ENCODE measurements around the gene LRRC3.

Gene LRRC3

DNA sequence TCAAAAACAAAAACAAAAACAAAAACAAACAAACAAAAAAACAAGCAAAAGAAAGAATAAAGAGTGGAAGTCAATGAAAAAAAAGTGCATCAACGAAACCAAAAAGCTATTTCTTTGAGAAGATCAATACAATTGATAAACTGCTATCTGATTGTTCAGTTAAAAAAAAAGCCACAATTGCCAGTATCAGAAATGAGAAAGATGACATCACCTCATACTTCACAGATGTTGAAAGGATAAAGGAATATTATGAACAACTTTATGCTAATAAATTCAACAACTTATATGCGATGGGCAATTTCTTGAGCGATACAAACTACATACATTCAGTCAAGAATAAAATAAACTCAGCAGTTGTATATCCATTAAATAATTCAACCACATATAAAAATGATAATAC is 2.2 kb upstream of the LRRC3 start:
- Histone ChIP-seq H3K4me1 (ENCODE audit: insufficient read depth, low read length) (no peaks in the 10 kb centered on the region), H3K27ac (ENCODE audit: low read depth, low read length) (no peak overlapping the region), H3K4me3 (ENCODE audit: low read length) (no peak overlapping the region), H3K36me3 (ENCODE audit: insufficient read depth, low read length) (no peaks in the 10 kb centered on the region), H3K9ac (ENCODE audit: low read depth, low read length) (no peak overlapping the region), H3K27me3 (ENCODE audit: insufficient read depth, low read length) (peaks cover 12% of the 10 kb centered on the region), H3K9me3 (ENCODE audit: insufficient read depth, low read depth, low read length) (peaks cover 2% of the 10 kb centered on the region; the same call in 1 of the 2 replicates)
- WGBS, result 95% methylated on average over 2 of the region's 3 CpGs

DNA sequence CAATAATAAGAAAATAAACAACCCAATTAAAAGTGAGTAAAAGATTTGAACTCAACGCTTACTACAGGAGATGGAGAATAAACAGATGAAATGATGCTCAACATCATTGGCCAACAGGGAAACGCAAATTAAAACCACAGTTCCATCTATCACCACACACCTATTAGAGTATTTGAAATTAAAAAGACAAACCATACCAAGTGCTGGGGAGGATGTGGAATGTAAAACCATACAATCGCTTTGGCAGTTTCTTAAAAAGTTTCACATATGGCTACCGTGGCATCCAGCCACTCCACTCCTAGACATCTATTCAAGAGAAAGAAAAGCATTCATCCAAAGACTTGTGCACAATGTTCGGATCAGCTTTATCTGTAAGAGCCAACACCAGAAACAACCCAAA is 1.3 kb upstream of the LRRC3 start:
- Histone ChIP-seq H3K9ac (ENCODE audit: low read depth, low read length) (no peak overlapping the region), H3K27me3 (ENCODE audit: insufficient read depth, low read length) (peaks cover 12% of the 10 kb centered on the region), H3K9me3 (ENCODE audit: insufficient read depth, low read depth, low read length) (peaks cover 2% of the 10 kb centered on the region; the same call in 1 of the 2 replicates), H3K27ac (ENCODE audit: low read depth, low read length) (no peak overlapping the region), H3K4me1 (ENCODE audit: insufficient read depth, low read length) (no peaks in the 10 kb centered on the region), H3K36me3 (ENCODE audit: insufficient read depth, low read length) (no peaks in the 10 kb centered on the region), H3K4me3 (ENCODE audit: low read length) (no peak overlapping the region)
- WGBS, result 95% methylated on average over 4 of the region's 5 CpGs

DNA sequence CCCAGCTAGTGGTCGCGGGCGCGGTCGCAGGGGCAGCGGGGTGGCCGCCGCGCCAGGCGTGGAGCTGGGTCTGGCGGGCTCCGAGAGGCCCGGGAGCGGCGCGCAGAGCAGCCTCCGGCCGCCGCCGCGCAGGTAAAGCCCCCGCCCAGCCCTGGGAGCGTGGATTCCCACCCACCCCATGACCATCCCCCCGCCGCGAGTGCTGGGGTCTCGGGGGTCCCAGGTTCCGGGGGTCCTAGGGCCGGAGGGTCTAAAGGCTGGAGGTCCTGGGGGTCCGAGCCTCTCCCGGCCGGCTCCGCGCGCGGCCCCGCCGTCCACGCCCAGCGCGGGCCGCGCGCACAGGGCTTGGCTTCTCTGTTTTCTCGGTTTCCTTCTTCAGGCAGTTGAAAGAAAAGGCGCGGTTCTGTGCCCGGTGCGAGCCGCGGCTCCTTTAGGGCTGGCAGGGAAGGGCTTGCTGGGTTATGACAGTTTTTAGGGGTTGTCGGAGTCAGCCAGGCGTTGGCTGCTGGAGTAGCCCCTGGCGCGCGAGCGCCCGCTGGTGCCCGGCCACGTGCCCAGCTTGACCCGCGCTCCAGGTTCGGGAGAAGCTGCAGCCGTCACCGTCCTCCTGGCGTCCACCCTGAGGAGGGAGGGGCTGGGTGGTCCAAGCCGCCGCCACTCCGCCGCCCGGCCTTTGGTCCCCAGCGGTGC is 359 bp downstream of the LRRC3 start:
- 0 out of 2 replicates have a peak overlapping the region, but pooled peaks have one; percentile 26 for H3K9ac ChIP-seq (ENCODE audit: low read depth, low read length)
- H3K9me3 ChIP-seq (ENCODE audit: insufficient read depth, low read depth, low read length), result peaks cover 2% of the 10 kb centered on the region; the same call in 1 of the 2 replicates
- no peak overlapping the region for H3K27ac ChIP-seq (ENCODE audit: low read depth, low read length)
- peak overlapping the region; percentile 67 for H3K4me3 ChIP-seq (ENCODE audit: low read length)
- no peaks in the 10 kb centered on the region for H3K36me3 ChIP-seq (ENCODE audit: insufficient read depth, low read length)
- 3% methylated on average over 72 of the region's 72 CpGs for WGBS
- no peaks in the 10 kb centered on the region for H3K4me1 ChIP-seq (ENCODE audit: insufficient read depth, low read length)
- H3K27me3 ChIP-seq (ENCODE audit: insufficient read depth, low read length), result peaks cover 12% of the 10 kb centered on the region

DNA sequence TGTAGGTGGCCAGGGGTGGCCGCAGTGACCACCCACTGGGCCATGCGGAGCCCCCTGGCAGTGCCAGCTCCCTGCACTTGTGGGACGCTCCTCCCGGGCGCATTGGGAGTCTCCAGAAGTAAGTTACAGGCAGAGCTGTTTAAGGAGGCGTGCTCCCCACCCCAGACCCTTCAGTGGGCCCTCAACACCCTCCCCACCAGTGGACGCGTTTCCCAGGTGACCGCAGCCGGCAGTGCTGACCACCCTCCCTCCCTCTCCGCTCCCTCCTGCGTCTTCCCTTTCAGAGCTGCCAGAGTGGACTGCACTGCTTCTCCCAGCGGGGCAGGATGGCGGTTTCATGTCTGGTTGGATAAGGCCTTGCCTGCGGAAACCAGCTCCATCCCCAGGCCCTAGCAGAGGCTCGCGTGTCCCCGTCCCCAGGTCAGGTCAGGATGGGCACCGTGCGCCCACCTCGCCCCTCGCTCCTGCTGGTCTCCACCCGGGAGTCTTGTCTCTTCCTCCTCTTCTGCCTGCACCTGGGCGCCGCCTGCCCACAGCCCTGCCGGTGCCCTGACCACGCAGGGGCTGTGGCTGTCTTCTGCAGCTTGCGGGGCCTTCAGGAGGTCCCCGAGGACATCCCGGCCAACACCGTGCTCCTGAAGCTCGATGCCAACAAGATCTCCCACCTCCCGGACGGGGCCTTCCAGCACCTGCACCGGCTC is 1.1 kb downstream of the LRRC3 start:
- Histone ChIP-seq H3K9ac (ENCODE audit: low read depth, low read length) (no peak overlapping the region), H3K9me3 (ENCODE audit: insufficient read depth, low read depth, low read length) (peaks cover 2% of the 10 kb centered on the region; the same call in 1 of the 2 replicates), H3K4me3 (ENCODE audit: low read length) (peak overlapping the region; percentile 67), H3K4me1 (ENCODE audit: insufficient read depth, low read length) (no peaks in the 10 kb centered on the region), H3K27me3 (ENCODE audit: insufficient read depth, low read length) (peaks cover 12% of the 10 kb centered on the region), H3K36me3 (ENCODE audit: insufficient read depth, low read length) (no peaks in the 10 kb centered on the region), H3K27ac (ENCODE audit: low read depth, low read length) (no peak overlapping the region)
- WGBS, result 86% methylated on average over 35 of the region's 35 CpGs

DNA sequence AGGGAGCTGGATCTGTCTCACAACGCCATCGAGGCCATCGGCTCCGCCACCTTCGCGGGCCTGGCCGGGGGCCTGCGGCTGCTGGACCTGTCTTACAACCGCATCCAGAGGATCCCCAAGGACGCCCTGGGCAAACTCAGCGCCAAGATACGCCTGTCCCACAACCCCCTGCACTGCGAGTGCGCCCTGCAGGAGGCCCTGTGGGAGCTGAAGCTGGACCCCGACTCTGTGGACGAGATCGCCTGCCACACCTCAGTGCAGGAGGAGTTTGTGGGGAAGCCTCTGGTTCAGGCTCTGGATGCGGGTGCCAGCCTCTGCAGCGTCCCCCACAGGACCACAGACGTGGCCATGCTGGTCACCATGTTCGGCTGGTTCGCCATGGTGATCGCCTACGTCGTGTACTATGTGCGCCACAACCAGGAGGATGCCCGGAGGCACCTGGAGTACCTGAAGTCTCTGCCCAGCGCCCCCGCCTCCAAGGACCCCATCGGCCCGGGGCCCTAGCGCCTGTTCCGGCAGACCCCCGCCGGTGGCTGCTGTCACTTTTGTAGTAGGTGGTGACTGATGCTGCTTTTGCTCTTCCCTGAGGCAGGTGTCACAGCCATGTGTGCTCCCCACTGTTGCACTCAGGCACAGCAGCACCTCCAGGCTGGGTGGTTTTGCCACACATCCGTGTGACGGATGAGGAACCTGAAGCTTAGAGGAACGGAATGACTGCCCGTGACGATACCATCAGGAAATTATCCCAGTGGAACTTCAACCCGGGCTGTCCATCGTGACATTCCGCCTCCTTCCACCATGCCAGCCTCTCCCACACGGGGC is 1.8 kb downstream of the LRRC3 start:
- Histone ChIP-seq H3K27ac (ENCODE audit: low read depth, low read length) (no peak overlapping the region), H3K4me3 (ENCODE audit: low read length) (no peak overlapping the region), H3K36me3 (ENCODE audit: insufficient read depth, low read length) (no peaks in the 10 kb centered on the region), H3K9ac (ENCODE audit: low read depth, low read length) (no peak overlapping the region), H3K9me3 (ENCODE audit: insufficient read depth, low read depth, low read length) (peaks cover 2% of the 10 kb centered on the region; the same call in 1 of the 2 replicates), H3K4me1 (ENCODE audit: insufficient read depth, low read length) (no peaks in the 10 kb centered on the region), H3K27me3 (ENCODE audit: insufficient read depth, low read length) (peaks cover 12% of the 10 kb centered on the region)
- 95% methylated on average over 44 of the region's 44 CpGs for WGBS

DNA sequence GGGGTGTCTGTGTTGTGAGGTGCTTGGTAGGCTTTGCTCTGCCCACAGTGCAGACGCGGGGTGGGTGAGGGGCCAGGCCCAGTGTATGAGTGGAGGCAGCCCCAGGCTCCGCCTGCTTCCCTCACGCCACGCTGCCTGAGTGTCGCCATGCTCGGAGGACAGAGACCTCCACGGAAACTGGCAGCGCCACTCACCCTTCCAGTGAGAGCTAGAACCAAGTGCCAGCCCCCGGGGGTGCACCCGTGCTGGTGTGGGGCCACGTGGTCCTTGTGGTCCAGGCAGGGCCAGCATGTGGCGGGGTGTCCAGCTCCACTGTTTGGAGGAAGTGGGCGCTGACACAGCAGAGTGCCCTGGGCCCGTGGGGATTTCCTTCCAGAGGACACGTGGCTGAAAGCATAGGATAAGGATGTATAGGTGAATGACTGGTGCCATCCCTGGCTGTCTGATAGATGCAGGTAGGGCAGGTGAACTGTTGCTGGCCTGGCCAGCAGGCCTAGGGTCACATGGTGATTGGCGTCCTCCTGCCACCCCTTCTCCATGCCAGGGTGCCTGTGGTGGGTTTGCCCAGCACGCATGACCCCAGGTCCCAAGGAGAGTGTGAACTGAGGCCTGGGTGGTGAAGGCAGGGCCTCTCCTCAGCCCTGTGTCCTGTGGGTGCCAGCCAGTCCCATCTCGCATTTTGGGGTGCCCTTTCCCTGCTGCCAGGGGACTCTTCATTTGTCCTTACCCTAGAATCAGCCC is 3.8 kb downstream of the LRRC3 start:
- no peaks in the 10 kb centered on the region for H3K9me3 ChIP-seq (ENCODE audit: insufficient read depth, low read depth, low read length)
- no peak overlapping the region for H3K4me3 ChIP-seq (ENCODE audit: low read length)
- 95% methylated on average over 19 of the region's 19 CpGs for WGBS
- peaks cover 9% of the 10 kb centered on the region for H3K27me3 ChIP-seq (ENCODE audit: insufficient read depth, low read length)
- no peaks in the 10 kb centered on the region for H3K4me1 ChIP-seq (ENCODE audit: insufficient read depth, low read length)
- H3K9ac ChIP-seq (ENCODE audit: low read depth, low read length), result no peak overlapping the region
- no peaks in the 10 kb centered on the region for H3K36me3 ChIP-seq (ENCODE audit: insufficient read depth, low read length)
- no peak overlapping the region for H3K27ac ChIP-seq (ENCODE audit: low read depth, low read length)

DNA sequence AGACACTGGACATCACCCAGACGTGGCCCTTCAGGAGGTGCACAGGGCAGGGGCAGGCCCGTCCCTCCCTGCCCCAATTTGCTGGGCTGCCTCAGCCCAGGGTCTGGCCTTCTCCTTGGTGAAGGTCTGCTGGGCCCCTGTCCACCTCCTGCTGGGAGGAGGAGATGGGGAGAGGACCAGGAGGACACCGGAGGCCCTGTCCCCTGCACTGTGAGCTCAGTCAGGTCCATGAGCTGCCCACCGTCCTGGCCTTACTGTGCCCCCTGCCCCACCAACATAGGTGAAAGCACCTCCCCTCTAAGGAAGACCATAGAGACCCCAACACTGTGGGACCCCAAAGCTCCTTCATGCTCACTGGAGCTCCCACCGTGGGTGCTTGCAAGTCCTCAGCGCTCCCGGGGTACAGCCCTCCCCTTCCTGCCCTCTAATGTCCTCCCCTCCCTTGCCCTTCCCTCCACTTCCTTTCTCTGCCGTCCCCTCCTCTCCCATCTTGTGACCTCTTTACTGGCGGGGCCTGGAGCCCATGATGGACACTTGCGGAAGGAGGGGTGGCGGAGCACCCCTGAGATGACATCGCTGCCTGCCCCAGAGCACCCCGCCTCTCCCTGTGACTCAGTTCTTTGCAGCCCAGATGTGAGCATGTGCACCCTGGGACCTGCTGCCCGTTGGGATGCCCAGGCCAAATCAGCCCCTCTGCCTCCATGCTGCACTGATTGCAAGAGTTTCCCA is 4.6 kb downstream of the LRRC3 start:
- Histone ChIP-seq H3K9ac (ENCODE audit: low read depth, low read length) (no peak overlapping the region), H3K27ac (ENCODE audit: low read depth, low read length) (no peak overlapping the region), H3K4me3 (ENCODE audit: low read length) (no peak overlapping the region), H3K27me3 (ENCODE audit: insufficient read depth, low read length) (peaks cover 9% of the 10 kb centered on the region), H3K9me3 (ENCODE audit: insufficient read depth, low read depth, low read length) (no peaks in the 10 kb centered on the region), H3K36me3 (ENCODE audit: insufficient read depth, low read length) (no peaks in the 10 kb centered on the region), H3K4me1 (ENCODE audit: insufficient read depth, low read length) (no peaks in the 10 kb centered on the region)
- WGBS, result 91% methylated on average over 14 of the region's 14 CpGs

DNA sequence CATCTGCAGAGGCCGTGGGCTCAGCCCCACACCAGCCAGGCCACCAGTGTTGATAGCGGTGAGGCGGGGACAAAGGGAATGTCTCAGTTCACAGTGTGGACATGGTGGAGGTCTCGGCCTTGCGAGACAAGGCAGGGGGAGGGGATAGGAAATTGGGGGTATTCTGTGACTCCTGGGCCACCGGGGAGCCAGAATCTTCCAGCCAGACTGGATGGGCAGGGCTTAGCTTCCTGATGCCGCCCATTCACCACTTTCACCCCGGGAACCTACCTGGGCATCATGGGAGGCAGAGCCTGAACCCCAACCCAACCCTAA is 5.1 kb downstream of the LRRC3 start:
- H3K9ac ChIP-seq (ENCODE audit: low read depth, low read length), result no peak overlapping the region
- H3K4me1 ChIP-seq (ENCODE audit: insufficient read depth, low read length), result no peaks in the 10 kb centered on the region
- peaks cover 9% of the 10 kb centered on the region for H3K27me3 ChIP-seq (ENCODE audit: insufficient read depth, low read length)
- H3K4me3 ChIP-seq (ENCODE audit: low read length), result no peak overlapping the region
- 93% methylated on average over 8 of the region's 8 CpGs for WGBS
- H3K9me3 ChIP-seq (ENCODE audit: insufficient read depth, low read depth, low read length), result no peaks in the 10 kb centered on the region
- H3K36me3 ChIP-seq (ENCODE audit: insufficient read depth, low read length), result no peaks in the 10 kb centered on the region
- H3K27ac ChIP-seq (ENCODE audit: low read depth, low read length), result no peak overlapping the region

DNA sequence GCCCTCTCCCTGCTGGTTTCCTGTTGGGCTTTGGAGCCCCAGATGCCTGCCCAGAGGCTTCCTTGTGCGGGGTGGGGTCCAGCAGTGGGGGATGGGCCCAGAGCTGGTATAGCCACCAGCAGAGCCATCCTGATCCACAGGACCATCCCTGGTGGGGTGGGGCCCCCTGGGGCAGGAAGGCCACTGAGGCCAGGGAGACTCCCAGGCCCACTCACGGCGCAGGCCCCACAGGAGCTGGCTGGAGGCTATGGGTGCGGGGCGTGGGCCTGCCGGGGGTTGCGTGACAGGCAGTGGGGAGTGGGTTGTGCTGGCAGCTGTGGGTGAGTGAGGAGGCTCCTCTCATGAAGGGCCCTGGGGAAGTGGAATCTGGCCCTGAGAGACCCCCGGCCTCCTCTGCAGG is 5.7 kb downstream of the LRRC3 start:
- H3K9ac ChIP-seq (ENCODE audit: low read depth, low read length), result no peak overlapping the region
- H3K27ac ChIP-seq (ENCODE audit: low read depth, low read length), result no peak overlapping the region
- H3K9me3 ChIP-seq (ENCODE audit: insufficient read depth, low read depth, low read length), result no peaks in the 10 kb centered on the region
- H3K36me3 ChIP-seq (ENCODE audit: insufficient read depth, low read length), result no peaks in the 10 kb centered on the region
- no peak overlapping the region for H3K4me3 ChIP-seq (ENCODE audit: low read length)
- no peaks in the 10 kb centered on the region for H3K4me1 ChIP-seq (ENCODE audit: insufficient read depth, low read length)
- H3K27me3 ChIP-seq (ENCODE audit: insufficient read depth, low read length), result peaks cover 6% of the 10 kb centered on the region; the same call in 1 of the 2 replicates
- 95% methylated on average over 8 of the region's 8 CpGs for WGBS

DNA sequence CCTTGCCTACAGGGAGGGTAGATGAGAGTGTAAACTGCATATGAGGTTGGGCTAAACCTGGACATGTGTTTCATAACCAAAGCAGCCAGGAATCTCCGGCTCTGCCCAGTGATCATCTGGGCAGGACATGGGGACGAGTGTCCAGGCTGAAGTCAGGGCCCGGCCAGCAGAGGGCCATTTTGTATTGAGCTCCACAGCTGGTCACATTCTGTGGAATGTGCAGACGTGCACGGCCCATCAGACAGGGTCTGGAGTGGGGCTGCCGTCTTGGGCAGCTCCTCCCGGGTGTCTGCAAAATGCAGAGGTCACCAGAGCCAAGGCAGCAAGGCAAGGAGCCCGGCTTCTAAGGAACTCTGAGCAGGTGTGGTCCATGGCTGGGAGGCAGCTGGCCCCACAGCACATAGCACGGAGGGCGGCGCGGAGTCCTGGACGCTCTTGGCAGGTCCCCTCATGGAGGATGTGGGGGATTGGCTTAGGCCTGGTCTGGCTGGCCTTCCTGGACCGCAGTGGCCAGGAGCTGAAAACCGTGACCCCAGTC is 6.2 kb downstream of the LRRC3 start:
- H3K4me3 ChIP-seq (ENCODE audit: low read length), result no peak overlapping the region
- no peak overlapping the region for H3K9ac ChIP-seq (ENCODE audit: low read depth, low read length)
- H3K9me3 ChIP-seq (ENCODE audit: insufficient read depth, low read depth, low read length), result no peaks in the 10 kb centered on the region
- no peak overlapping the region for H3K27ac ChIP-seq (ENCODE audit: low read depth, low read length)
- 93% methylated on average over 15 of the region's 15 CpGs for WGBS
- H3K36me3 ChIP-seq (ENCODE audit: insufficient read depth, low read length), result no peaks in the 10 kb centered on the region
- H3K4me1 ChIP-seq (ENCODE audit: insufficient read depth, low read length), result no peaks in the 10 kb centered on the region
- H3K27me3 ChIP-seq (ENCODE audit: insufficient read depth, low read length), result peaks cover under 1% of the 10 kb centered on the region; the same call in 1 of the 2 replicates
